Pancreas (tissue), 10 donors: Measurements from ENCODE around the gene NEDD4. TPM values are rescaled to one million over a fixed set of nuclear protein-coding genes. Genes with fewer than 3 reads are reported as not detected.

Experiments
- ATAC-seq, 4 donors: fragments of 200-7000 bp; cut with Tn5 transposase; one replicate each; pipeline versions ENCODE4 v1.8.0 to v1.9.1; 2020; ENCODE audit warnings: mild to moderate bottlenecking in 4 of 4, moderate library complexity in 4 of 4
- DNase-seq, 6 donors: peaks; one replicate each; pipeline ENCODE4 v3.0.0-alpha.2; 2020
- FAIRE-seq: peaks from 2 replicates; lab custom pipeline; 2012; peaks lifted over from hg19 to GRCh38; lab: Jason Lieb, UNC
- H3K27ac ChIP-seq, 4 donors: fragments of 200-600 bp; sonication (generic); 1 replicate in 3 of 4; 2 replicates in 1 of 4; pipeline versions ENCODE4 v1.5.0 to v1.8.0; 2020
- H3K27me3 ChIP-seq, 4 donors: fragments of 200-600 bp; one replicate each; pipeline ENCODE4 v1.8.0; 2021
- H3K36me3 ChIP-seq, 3 donors: fragments of 200-600 bp; sonication (generic) in 1 of 3; one replicate each; pipeline versions ENCODE4 v1.5.0 to v1.8.0; 2020 to 2021
- H3K4me1 ChIP-seq, 3 donors: fragments of 200-600 bp; one replicate each; pipeline ENCODE4 v1.8.0; 2021
- H3K4me3 ChIP-seq, 4 donors: fragments of 200-600 bp; sonication (generic) in 2 of 4; one replicate each; pipeline versions ENCODE4 v1.5.0 to v1.8.0; 2020 to 2021
- H3K9me3 ChIP-seq, 4 donors: fragments of 200-600 bp; one replicate each; pipeline ENCODE4 v1.8.0; 2021
- WGBS, 2 donors: extraction: QIAGEN DNeasy Blood & Tissue Kit; methylation state at CpG; one replicate each; pipeline ENCODE4 v1.1.7; 2013; 5-methylcytosine and 5-hydroxymethylcytosine counted together
- intact Hi-C, 3 donors: fragments of 100-400 bp; cut with DNase I; formaldehyde crosslinking; loops; one replicate each; pipeline versions ENCODE4 v1.11.1 to v1.14.2; 2022
- polyA plus RNA-seq, 2 donors: library from polyadenylated mRNA; stranded (reverse); fragments of 200-250 nt; gene quantifications; one replicate each; pipeline ENCODE4 v1.2.3, GENCODE V29; 2013
- total RNA-seq, 6 donors: library from RNA; stranded (reverse); fragmentation: NEBNext Ultra II Directional in 4 of 6; extraction: Animal tissue kit (Norgen Biotek cat#: 25700) in 4 of 6; gene quantifications; one replicate each; pipeline versions ENCODE4 v1.2.1 to v1.2.4, GENCODE V29; 2021 to 2023
- TF ChIP-seq, protein P1 (sequence below), 4 donors: fragments of 200-600 bp; sonication (generic) in 3 of 4; IDR thresholded peaks; one replicate each; pipeline versions ENCODE4 v1.5.0 to v1.8.0; 2021; ENCODE audit warnings: antibody characterized with exemption in 4 of 4
- donor health status: healthy with polysubstance abuse.
- donor health status: DM: no; HTN: no; CAD: no; lungs with moderate emphysema.
- donor health status: DM: no; HTN: no; CAD: no.
- donor health status: control.
- donor health status: control.
- donor health status: Bipolar disorder and iron deficiency.
- donor health status: DM: yes; HTN: yes; CAD: no.
- donor health status: DM: no; HTN: no; CAD: no.
- donor health status: DM: no; HTN: no; CAD: no.
- donor health status: DM: yes; HTN: yes; CAD: no.

NEDD4 gene
- total and polyA plus RNA-seq, 8 donors, result 1.4 to 9.5 (median 4.6) TPM

DNA sequence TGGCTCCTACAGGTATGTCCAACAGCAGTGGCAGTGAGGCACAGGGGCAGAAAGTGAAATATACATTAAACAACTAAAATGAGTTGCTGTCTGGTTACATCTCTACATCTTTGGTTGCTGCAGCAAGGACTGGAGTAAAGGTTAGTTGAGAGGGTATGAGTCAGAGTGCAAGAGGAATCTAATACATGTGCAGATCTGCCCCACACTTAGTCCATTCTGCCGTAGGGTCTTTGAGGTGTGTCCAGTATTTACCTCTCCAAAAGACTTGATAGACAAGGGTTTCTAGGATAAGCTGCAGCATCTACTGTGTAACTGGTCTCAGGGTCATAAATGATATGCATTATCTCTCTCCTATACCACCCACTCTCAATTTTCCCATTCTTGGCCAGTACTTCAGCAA, 6.2 kb upstream of the NEDD4 start:
- Histone ChIP-seq H3K27me3 (no peaks in the 10 kb centered on the region), H3K4me1 (peaks cover 0 to under 1% (median 0%) of the 10 kb centered on the region in 3 donors), H3K9me3 (no peaks in the 10 kb centered on the region), H3K27ac (no peak overlapping the region), H3K4me3 (no peak overlapping the region), H3K36me3 (no peaks in the 10 kb centered on the region)
- no peak for ATAC-seq
- no peak for DNase-seq
- 63 to 81% methylated on average over 1 of the region's 1 CpG for WGBS, 2 donors
- TF ChIP-seq, protein P1, sequence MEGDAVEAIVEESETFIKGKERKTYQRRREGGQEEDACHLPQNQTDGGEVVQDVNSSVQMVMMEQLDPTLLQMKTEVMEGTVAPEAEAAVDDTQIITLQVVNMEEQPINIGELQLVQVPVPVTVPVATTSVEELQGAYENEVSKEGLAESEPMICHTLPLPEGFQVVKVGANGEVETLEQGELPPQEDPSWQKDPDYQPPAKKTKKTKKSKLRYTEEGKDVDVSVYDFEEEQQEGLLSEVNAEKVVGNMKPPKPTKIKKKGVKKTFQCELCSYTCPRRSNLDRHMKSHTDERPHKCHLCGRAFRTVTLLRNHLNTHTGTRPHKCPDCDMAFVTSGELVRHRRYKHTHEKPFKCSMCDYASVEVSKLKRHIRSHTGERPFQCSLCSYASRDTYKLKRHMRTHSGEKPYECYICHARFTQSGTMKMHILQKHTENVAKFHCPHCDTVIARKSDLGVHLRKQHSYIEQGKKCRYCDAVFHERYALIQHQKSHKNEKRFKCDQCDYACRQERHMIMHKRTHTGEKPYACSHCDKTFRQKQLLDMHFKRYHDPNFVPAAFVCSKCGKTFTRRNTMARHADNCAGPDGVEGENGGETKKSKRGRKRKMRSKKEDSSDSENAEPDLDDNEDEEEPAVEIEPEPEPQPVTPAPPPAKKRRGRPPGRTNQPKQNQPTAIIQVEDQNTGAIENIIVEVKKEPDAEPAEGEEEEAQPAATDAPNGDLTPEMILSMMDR (IDR thresholded peaks at IDR 0.05), result no peak
- no peak for FAIRE-seq
- intact Hi-C loops, result no loop called here

GRCh38 chr15:55998478-55998877, 5.1 kb upstream of the NEDD4 start:
- intact Hi-C loops, result no loop called here
- FAIRE-seq (no peak), ATAC-seq (no peak), DNase-seq (no peak)
- WGBS, 2 donors, result 74 to 79% methylated on average over 1 of the region's 1 CpG
- no peaks in the 10 kb centered on the region for H3K9me3 ChIP-seq
- H3K36me3 ChIP-seq, result no peaks in the 10 kb centered on the region
- no peaks in the 10 kb centered on the region for H3K27me3 ChIP-seq
- TF ChIP-seq, protein P1 (IDR thresholded peaks at IDR 0.05), result no peak
- H3K4me3 ChIP-seq, result no peak overlapping the region
- H3K27ac ChIP-seq, result no peak overlapping the region
- peaks cover 0 to 6% (median 0%) of the 10 kb centered on the region in 3 donors for H3K4me1 ChIP-seq

DNA sequence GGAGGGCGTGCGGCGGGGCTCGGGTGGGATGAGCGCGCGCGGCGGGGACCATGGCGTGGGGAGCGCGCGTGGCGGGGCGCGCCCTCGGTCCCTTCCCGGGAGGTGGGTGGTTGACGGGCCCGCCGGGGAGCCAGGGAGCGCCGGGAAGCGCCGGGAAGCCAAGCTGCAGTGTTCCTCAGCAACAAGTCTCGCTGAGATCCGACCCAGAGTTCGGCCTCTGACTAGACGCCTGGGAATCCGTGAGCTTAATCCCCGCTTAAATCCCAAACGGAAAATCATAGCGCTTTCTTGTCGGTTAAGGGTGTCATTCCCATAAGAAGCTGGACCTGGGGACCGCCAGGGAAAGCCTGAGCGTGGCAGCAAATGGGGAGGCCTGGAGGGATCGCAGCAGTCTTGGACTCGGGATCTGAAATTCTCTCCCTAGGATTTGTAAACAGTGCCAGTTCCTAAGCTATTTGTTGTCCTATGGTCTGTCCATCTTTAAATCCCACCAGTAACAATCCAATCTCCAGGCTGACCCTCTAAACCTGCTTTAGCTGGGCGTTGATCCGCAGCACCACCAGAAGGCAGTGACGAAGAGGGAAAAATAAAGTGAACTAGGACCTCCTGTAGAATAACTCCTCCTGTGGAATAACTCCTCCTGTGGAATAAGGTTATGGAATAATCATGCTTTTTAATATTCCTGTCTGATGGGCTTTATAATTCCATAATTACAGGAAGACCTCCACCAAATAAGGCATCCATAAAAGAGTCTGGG, 570 bp upstream of the NEDD4 start:
- Histone ChIP-seq H3K4me3 (peak overlapping the region; percentile 82 to 98 (median 94)), H3K27ac (peak overlapping the region; percentile 40 to 87 (median 76)), H3K36me3 (no peaks in the 10 kb centered on the region), H3K4me1 (peaks cover 0 to 12% (median 6%) of the 10 kb centered on the region in 3 donors), H3K27me3 (no peaks in the 10 kb centered on the region), H3K9me3 (no peaks in the 10 kb centered on the region)
- FAIRE-seq (no peak), ATAC-seq (peak; percentile 4 to 35 (median 27)), DNase-seq (no peak)
- TF ChIP-seq, protein P1 (IDR thresholded peaks at IDR 0.05), result no peak
- 1 to 2% methylated on average over 36 to 41 of the region's 41 CpGs for WGBS, 2 donors
- intact Hi-C loops, result no loop called here

GRCh38 chr15:55992769-55993110, 672 bp downstream of the NEDD4 start:
- no peaks in the 10 kb centered on the region for H3K27me3 ChIP-seq
- TF ChIP-seq, protein P1 (IDR thresholded peaks at IDR 0.05), result no peak
- 1 to 2% methylated on average over 9 of the region's 9 CpGs for WGBS, 2 donors
- FAIRE-seq (no peak), ATAC-seq (no peak), DNase-seq (no peak)
- peak overlapping the region; percentile 82 to 98 (median 94) for H3K4me3 ChIP-seq
- H3K4me1 ChIP-seq, result peaks cover 0 to 12% (median 6%) of the 10 kb centered on the region in 3 donors
- intact Hi-C loops, result no loop called here
- H3K36me3 ChIP-seq, result no peaks in the 10 kb centered on the region
- H3K9me3 ChIP-seq, result no peaks in the 10 kb centered on the region
- peak overlapping the region; percentile 62 to 87 (median 76) for H3K27ac ChIP-seq
